WTC11 (cell line): ENCODE results near the gene NOG. TPM values are rescaled to one million over a fixed set of nuclear protein-coding genes. Genes with fewer than 3 reads are reported as not detected.

ENCODE experiments used
- ATAC-seq: fragments of 200-7000 bp; cut with Tn5 transposase; 2 replicates; pipeline ENCODE4 v1.10.0; 2021; ENCODE audit warnings: mild to moderate bottlenecking, moderate library complexity
- CTCF ChIA-PET: fragments of 300-600 bp; sonication (Branson Sonifier 250); formaldehyde crosslinking; loops from one replicate; lab custom pipeline; 2021; ENCODE audit warnings: antibody characterized with exemption; lab: Charles Lee
- POLR2A ChIA-PET: fragments of 350-600 bp; sonication (Branson Sonifier 250); formaldehyde crosslinking; loops from one replicate; lab custom pipeline; 2021; ENCODE audit warnings: antibody characterized with exemption; lab: Charles Lee
- DNase-seq: peaks from one replicate; pipeline ENCODE4 v3.0.0; 2021; ENCODE audit warnings: low spot score
- H3K27ac Mint-ChIP-seq: 2 replicates; pipeline ENCODE4 v1.8.0; 2021; ENCODE audit warnings: mixed read lengths
- H3K27me3 Mint-ChIP-seq: 2 replicates; pipeline ENCODE4 v1.8.0; 2021; ENCODE audit warnings: low read depth, mild to moderate bottlenecking, moderate library complexity, mixed read lengths
- H3K36me3 Mint-ChIP-seq: 2 replicates; pipeline ENCODE4 v1.8.0; 2021; ENCODE audit warnings: mixed read lengths
- H3K4me1 Mint-ChIP-seq: 2 replicates; pipeline ENCODE4 v1.8.0; 2022; ENCODE audit warnings: mixed read lengths
- H3K4me3 Mint-ChIP-seq: 2 replicates; pipeline ENCODE4 v1.8.0; 2021; ENCODE audit warnings: mild to moderate bottlenecking, moderate library complexity, mixed read lengths
- H3K9me3 Mint-ChIP-seq: 2 replicates; pipeline ENCODE4 v1.8.0; 2021; ENCODE audit warnings: mixed read lengths
- AFF4 ChIP-seq: sonication (generic); formaldehyde crosslinking; IDR thresholded peaks from 2 replicates; pipeline ENCODE4 v1.8.1; 2023; ENCODE audit warnings: mild to moderate bottlenecking, missing genetic modification reagents, borderline replicate concordance
- AR ChIP-seq: fragments of 250-450 bp; sonication (Bioruptor Pico); IDR thresholded peaks from 2 replicates; pipeline ENCODE4 v1.9.0; 2021; ENCODE audit warnings: mild to moderate bottlenecking
- E2F5 ChIP-seq: sonication (generic); formaldehyde crosslinking; IDR thresholded peaks from 2 replicates; pipeline ENCODE4 v1.8.1; 2022; ENCODE audit warnings: mild to moderate bottlenecking, moderate library complexity, missing genetic modification reagents
- GABPB1 ChIP-seq: sonication (generic); formaldehyde crosslinking; IDR thresholded peaks from 2 replicates; pipeline ENCODE4 v1.8.1; 2023; ENCODE audit warnings: mild to moderate bottlenecking, missing genetic modification reagents
- HMGXB4 ChIP-seq: sonication (generic); formaldehyde crosslinking; IDR thresholded peaks from 2 replicates; pipeline ENCODE4 v1.8.1; 2023; ENCODE audit warnings: mild to moderate bottlenecking, moderate library complexity, missing genetic modification reagents
- JUN ChIP-seq: sonication (generic); formaldehyde crosslinking; IDR thresholded peaks from 2 replicates; pipeline ENCODE4 v1.8.0; 2023; ENCODE audit warnings: mild to moderate bottlenecking, missing genetic modification reagents
- MAX ChIP-seq: sonication (generic); formaldehyde crosslinking; IDR thresholded peaks from 2 replicates; pipeline ENCODE4 v1.8.0; 2022; ENCODE audit warnings: mild to moderate bottlenecking, missing genetic modification reagents
- MLX ChIP-seq: sonication (generic); formaldehyde crosslinking; IDR thresholded peaks from 2 replicates; pipeline ENCODE4 v1.8.1; 2023; ENCODE audit warnings: mild to moderate bottlenecking, missing genetic modification reagents, moderate library complexity
- PREB ChIP-seq: sonication (generic); formaldehyde crosslinking; IDR thresholded peaks from 2 replicates; pipeline ENCODE4 v1.8.1; 2022; ENCODE audit warnings: mild to moderate bottlenecking, missing genetic modification reagents, moderate library complexity, borderline replicate concordance
- SMAD4 ChIP-seq: sonication (generic); formaldehyde crosslinking; IDR thresholded peaks from 2 replicates; pipeline ENCODE4 v1.8.0; 2022; ENCODE audit warnings: mild to moderate bottlenecking, missing genetic modification reagents
- TEAD4 ChIP-seq: sonication (generic); formaldehyde crosslinking; IDR thresholded peaks from 2 replicates; pipeline ENCODE4 v1.8.0; 2022; ENCODE audit warnings: mild to moderate bottlenecking, missing genetic modification reagents
- TP53 ChIP-seq: sonication (generic); formaldehyde crosslinking; IDR thresholded peaks from 2 replicates; pipeline ENCODE4 v1.8.1; 2023; ENCODE audit warnings: mild to moderate bottlenecking, missing genetic modification reagents
- ZBTB43 ChIP-seq: sonication (generic); formaldehyde crosslinking; IDR thresholded peaks from 2 replicates; pipeline ENCODE4 v1.8.1; 2023; ENCODE audit warnings: mild to moderate bottlenecking, missing genetic modification reagents
- ZNF281 ChIP-seq: sonication (generic); formaldehyde crosslinking; IDR thresholded peaks from 2 replicates; pipeline ENCODE4 v1.8.0; 2023; ENCODE audit warnings: mild to moderate bottlenecking, missing genetic modification reagents
- ZNF425 ChIP-seq: fragments of 250-450 bp; sonication (Bioruptor Pico); conservative IDR thresholded peaks from 2 replicates; pipeline ENCODE4 v1.9.0; 2021; ENCODE audit warnings: mild to moderate bottlenecking
- ZSCAN18 ChIP-seq: fragments of 250-450 bp; sonication (Bioruptor Pico); IDR thresholded peaks from 2 replicates; pipeline ENCODE4 v2.1.2; 2022; ENCODE audit warnings: mild to moderate bottlenecking, moderate library complexity
- total RNA-seq: library from RNA; stranded (reverse); gene quantifications from 3 replicates; pipeline ENCODE4 v1.2.3, GENCODE V29; 2021

NOG gene
- total RNA-seq, 1 experiment from 2014 or later = 1.2 TPM

GRCh38 chr17:56641894-56642293 is 48.4 kb downstream of the NOG start (continued):
- TF ChIP-seq AR (no peak), GABPB1 (no peak), MLX (CRISPR knock-in tag) (no peak), AFF4 (CRISPR knock-in tag) (no peak), PREB (CRISPR knock-in tag) (no peak), ZNF425 (CRISPR knock-in tag) (no peak), SMAD4 (CRISPR knock-in tag) (no peak)
- TF ChIP-seq, all 79 proteins: peak for 0

GRCh38 chr17:56642424-56642823 is 48.9 kb downstream of the NOG start:
- Mint-ChIP-seq H3K36me3 (no peaks in the 10 kb centered on the region), H3K4me1 (peaks cover 3% of the 10 kb centered on the region; the same call in 1 of the 2 replicates), H3K27me3 (no peaks in the 10 kb centered on the region; the same call in 1 of the 2 replicates), H3K9me3 (no peaks in the 10 kb centered on the region), H3K4me3 (no peak overlapping the region), H3K27ac (no peak overlapping the region)
- ChIA-PET POLR2A (no interaction called here), CTCF (no interaction called here)
- DNase-seq (no peak), ATAC-seq (no peak)
- no peak for TF ChIP-seq HMGXB4 (CRISPR knock-in tag)
- TF ChIP-seq MAX (CRISPR knock-in tag) = no peak
- no peak for TF ChIP-seq E2F5 (CRISPR knock-in tag)
- TF ChIP-seq ZNF281 (CRISPR knock-in tag) = no peak
- TF ChIP-seq TEAD4 (CRISPR knock-in tag) = no peak
- no peak for TF ChIP-seq ZSCAN18 (CRISPR knock-in tag)
- no peak for TF ChIP-seq JUN (CRISPR knock-in tag)
- TF ChIP-seq TP53 = no peak
- TF ChIP-seq ZBTB43 (CRISPR knock-in tag) = no peak
